HCEC 1CT (cell line): ENCODE measurements around the gene NRARP.

Experiments
- DNase-seq: peaks from one replicate; pipeline ENCODE4 v3.0.0-alpha.2; 2017

NRARP gene

DNA sequence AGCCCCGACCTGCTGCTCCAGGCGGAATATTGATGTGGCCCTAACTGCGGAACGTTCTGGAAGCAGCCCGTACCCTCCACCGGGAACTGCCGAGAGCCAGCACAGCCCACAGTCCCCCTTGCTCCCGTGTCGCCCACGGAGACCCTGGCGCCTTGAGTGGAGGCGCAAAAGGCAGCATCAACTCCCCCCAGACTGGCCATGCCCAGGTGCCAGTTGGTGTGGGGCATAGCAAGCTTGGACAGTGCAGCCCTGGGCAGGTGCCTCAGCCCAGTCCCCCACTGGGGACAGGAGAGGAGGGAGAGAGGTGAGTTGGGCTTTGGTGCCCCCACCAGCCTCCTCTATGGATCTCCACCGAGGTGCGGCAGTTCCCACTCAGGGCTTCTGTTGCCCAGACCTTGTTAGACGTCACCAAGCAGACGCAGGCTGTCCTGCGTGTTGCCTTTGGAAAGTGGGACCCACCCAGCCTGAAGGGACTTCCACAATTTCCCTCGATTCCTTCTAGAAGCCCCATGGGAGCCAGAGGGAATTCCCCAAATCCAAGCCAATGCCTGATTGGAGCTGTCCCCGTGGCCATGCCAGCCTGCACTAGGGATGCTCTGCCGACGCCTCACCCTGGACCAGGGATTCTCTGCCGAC, 19.8 kb upstream of the NRARP start:
- no peak for DNase-seq

DNA sequence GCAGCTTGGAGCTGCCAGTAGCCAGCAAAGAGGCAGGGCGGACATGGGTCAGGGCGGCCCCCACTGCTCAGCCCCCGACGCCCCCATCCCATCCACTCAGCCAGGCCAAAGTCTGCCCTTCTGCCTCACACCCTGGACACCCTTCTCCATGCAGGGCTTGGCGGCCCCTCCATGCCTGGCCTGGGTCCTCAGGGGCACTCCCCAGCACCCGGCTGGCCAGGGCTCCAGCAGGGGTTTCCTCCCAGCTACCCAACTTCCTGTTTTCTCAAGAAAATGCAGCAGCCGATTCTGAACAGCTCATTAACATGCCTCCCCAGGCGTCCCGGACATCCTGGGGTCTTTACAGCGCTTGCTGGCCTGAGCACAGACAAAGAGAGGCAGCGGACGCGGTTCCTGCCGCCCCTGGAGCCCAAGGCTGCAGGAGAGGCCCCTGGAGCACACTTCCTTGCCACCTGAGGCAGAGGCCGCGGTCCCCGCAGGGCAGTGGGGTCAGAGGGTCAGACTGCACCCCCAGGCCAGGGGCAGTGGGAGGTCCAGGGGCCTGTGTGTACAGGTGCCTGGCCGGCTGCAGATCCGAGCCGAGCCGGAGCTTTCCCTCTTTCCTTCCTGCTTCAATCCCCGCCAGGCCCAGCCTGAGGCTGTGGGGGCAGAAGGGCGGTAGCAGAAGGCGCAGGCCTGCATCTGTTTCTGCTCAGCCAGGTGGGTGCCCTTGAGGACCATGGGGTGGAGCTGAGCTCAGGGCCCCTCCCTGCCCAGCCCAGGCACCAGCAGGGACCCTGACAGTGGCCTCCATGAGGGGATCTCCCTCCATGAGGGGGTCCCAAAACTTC, 18.7 kb upstream of the NRARP start:
- DNase-seq: no peak

DNA sequence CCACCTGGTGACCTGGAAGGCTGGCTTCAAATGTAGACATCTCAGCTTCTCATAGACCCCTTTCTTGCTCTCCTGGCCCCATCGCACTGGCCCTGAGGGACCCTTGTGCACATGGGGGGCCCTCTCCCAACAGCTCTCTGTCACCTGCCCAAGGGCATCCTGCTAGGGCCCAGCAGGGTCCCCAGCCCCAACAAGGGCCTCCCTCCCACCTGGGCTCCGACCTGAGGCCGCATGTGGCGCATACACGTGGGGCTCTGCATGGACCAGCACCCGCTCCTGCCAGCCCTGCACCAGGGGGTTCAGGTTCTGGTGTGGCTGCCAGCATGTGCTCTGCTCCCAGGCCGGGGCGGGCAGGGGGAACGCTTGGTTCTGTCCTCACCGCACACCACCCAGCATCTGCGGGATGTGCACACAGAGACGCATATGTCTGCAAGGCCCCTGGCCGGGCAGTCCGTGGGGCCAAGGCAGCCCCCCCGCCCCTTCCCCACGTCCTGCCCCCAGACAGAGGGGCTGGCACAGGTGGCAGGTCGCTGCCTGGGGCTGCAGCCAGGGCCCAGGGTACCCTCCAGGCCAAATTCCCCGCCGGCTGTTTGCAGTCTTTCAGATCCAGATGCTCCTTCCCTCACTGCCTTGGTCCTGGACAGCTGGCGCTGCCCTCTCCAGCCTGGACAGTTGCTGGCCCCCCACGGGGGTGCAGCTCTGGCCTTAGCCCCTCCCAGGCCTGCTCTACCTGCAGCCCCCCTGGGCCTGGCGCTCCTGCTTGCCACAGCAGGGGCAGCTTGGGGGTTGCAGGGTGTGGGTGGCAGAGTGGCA, 17.9 kb upstream of the NRARP start:
- no peak for DNase-seq

DNA sequence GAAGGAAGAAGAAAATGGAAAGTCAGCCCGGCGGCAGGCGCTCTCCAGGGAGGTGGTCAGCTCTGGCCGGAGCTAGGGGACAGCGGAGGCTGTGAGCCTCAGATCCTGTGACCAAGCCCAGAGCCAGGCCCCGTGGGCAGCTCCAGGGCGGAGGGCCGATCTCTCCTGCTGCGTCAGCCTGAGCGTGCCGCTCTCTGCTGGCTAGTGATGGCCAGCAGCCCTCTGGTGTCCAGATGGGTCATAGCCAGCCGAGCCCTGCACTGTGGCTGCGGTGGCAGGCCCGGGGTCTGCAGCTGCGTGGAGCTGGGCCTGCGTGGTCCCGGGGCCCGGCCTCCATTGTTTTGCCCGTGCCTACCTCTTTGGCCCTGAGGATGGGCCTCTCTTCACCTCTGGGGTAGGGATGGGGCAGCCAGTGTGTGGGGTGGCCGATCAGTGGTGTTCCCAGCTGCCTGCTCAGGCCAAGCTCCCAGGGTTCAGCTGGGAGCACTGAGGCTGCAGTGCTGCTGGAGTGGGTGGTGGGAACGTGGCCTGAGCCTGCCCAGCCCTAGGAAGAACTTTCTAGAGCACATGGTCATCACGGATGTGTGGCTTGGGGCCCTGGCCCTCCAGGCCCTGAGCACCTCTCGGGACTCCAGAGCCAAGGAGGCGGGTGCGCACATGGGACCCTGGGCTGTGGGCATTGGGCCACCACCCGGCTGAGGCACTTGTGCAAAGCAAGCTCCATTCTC, 17.1 kb upstream of the NRARP start:
- DNase-seq: no peak

DNA sequence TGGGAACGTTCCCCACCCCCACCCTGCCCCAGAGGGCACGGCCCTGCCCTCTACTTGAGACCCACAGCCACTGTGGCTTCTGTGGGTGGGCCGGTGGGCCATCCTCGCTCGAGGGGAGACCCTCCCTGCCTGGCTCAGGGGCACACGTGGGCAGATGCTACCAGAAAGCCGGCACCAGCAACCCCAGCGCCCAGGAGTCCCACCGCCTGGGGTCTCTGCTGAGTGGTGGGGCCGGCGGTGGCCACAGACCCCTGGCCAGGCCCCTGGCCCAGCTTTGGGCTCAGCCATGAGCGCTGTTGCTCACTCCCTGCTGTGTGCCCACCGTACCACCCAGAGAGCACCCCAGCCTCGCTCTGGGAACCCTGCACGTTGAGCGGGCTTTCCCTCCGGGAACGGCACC, 16.5 kb upstream of the NRARP start:
- no peak for DNase-seq

DNA sequence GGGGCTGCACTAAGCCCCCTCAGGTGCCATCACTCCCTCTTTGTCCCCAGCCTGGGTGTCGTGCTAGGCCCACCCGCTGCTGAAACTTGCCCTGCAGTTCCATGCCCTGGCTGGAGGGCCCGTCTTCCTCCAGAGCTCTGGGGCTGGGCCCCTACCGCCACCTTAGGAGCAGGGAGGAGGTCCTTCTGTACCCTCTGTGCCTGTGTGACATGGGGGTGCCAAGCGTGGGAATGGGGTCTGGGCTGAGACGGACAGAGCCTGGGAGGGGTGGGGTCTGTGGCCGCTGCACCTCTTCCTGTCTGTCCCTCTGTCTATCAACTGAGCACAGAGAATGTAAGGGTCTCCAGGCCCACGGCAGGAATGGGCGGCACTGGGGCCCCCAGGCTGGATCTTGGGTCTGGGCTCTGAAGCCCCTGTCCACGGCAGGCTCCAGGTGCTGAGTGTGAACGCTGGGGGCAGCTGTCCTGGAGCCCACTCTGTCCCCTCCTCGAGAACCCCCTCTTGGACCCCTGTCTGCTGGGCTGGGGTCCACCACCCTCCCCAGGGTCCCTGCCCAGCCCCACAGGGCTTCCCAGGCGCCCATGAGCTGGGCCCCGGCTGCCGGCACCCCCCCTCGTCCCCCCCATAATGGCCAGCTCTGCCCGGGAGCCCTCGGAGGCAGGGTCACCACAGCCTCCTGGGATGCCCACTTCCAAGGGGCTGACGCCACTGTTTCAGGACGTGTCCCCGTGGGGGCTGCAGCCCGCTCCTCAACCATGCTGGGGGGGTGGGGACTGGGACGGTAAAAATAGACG, 15.8 kb upstream of the NRARP start:
- no peak for DNase-seq

DNA sequence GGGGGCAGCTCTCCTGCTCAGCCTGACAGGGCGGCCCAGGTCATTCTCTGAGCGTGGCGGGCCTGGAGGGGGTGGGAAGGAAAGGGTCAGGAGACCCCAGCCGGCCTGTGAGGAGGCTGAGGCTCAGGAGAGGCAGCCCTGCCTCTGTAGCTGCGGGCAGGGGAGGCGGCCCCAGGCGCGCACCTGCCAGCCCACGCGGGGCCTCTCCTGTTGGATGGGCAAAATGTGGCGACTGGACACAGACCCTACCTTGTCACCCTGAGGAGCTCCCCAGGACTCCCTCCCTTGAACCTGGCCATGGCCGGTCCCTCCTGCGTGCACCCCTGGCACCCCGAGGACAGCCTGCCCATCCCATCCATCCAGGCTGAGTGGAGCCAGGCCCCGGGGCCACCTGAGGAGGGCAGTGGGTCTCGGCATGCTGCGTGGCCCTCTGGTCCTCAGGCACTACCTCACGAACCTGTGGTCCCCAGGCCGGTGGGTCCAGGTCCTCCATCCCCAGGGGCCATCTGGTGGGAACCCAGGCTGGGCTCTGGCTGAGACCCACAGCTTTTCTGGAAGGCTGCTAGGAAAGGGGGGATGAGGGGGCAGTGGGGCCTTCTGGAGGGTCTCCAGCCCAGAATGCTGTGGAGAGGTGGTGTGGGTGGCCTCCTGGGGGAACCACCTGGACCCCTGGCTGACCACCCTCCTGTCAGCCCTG, 15.1 kb upstream of the NRARP start:
- no peak for DNase-seq

DNA sequence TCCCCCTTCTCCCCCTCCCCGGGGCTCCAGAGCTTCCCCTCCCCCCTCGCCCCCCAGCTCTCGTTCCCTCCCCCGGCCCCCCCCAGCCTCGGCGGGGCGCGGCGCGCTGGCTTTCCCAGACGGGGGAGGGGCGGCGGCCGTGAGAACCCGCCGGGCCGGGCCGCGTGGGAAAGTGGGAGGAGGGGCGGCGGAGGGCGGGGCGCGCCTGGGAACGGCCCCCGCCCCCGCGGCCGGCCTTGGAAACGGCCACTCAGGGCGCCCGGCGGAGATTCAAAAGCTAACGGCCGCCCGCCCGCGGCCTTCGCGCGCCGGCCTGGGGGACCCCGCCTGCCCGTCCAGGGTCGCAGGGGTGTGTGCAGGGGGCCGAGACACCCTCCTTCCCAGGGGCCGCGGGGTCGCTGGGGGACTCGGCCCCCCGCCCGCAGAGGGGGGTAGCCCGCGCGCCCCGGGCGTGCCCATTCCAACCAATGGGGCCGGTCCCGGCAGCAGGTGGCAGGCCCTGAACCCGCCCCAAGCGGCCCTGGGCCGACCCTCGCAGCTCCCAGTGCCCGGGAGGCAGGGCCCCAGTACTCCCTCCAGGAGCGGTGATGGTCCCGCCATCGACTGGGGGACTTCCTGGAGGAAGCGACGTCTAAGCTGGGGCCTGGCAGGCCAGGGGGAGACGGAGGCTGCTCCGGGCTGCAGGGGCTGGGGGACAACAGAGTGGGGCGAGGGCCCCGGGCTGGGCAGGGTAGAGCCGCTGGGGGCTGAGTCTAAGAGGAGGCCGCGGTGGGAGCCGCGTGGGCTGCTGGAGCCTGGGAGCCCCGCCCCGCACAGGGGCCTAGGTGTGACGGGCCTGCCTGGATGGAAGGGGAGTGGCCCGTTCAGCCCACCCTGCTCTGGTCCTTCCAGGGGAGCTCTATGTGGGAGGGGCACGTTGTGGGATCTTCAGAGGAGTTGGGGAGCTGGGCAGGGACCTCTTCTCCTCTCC, 14.2 kb upstream of the NRARP start:
- DNase-seq: no peak

DNA sequence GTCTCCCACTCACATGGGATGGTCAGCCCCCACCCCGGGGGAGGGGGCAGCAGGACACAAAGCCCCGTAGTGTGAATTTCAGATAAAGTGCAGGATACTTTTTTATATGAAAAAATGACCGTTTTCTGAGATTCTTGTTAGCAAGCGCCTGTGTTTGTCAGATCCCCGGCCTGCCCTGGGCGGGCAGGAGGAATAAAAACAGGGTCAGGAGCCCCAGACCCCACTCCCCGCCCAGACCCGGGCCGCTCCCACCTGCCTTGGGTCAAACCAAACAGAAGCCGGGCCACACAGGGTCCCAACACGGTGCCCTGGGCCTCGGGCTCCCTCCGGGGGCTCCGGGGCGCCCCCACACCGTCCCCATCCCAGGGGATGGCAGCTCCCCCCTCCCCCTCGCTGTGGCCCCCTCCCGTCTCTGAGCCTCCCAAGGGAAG, 13.5 kb upstream of the NRARP start:
- DNase-seq: no peak

DNA sequence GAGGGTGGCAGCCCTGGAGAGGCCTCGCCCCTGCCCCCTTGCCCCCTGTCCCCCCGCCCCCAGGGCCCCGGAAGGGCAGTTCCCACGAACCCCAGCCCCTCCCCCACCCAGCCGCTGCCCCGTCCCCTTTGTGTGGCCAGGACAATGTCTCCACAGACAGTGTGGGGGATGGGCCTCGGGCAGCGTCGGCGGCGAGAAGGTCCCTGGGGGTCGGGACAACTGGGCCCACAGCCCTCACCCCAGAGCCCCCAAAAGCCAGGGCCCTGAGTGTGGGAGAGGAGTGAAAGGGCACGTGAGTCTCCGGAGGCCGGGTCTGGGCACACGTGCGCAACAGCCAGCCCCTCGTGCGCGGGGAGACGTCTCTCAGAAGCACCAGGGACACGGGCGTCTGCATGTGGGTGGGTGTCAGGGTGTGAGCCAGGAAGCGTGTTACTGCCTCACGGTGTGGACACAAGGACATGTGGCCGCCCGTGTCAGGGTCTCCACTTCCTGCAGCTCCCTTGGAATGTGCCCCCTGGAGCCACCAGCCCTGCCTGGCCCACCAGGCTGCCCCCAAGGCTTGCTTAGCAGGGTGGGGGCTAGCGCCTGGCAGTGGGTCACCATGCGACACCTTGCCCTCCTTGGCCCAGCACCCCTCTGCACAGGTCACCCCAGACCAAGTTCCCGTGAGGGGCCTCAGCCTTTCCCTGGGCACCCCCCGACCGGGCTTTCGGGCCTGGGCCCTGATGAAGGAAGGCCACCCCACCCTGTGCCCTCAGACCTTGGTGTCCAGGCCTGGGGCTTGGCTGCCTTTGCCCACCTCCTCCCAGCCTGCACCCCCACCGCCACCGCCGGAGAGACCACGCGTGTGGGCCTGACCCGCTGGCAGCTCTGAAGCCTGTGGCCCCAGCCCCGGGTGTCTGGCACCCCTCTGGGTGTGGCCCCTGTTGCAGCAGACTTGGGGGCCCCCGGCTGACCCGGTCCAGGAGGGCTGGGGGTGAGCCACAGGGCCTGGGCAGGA, 12.8 kb upstream of the NRARP start:
- DNase-seq: no peak

DNA sequence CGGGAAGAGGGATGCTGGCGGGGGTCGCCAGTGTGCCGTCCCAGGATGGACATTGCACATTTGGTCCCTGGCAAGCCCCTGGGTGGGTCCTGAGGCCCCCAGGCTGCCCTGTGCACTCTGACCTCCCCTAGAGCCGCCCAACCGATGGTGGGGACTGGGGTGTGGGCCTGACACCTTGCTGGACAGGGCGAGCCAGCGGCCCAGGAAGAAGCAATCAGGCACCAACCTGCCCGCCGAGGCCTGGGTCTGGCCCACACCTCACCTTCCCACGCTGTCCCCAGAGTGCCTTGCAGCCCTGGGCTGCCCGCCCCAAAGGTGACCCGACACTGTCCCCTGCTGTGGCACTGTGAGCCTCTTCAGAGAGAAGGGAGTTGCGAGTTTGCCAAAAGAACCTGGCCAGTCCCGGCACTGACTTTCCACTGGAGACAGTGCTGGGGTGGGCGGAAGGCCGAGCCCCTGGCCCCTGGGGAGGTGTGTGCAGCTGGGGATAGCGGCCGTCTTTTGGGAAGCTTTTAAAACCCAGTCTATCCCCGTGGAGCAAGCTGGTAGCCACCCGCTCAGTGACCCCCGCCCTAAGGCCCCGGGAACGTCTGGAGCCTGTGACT, 12.0 kb upstream of the NRARP start:
- no peak for DNase-seq

DNA sequence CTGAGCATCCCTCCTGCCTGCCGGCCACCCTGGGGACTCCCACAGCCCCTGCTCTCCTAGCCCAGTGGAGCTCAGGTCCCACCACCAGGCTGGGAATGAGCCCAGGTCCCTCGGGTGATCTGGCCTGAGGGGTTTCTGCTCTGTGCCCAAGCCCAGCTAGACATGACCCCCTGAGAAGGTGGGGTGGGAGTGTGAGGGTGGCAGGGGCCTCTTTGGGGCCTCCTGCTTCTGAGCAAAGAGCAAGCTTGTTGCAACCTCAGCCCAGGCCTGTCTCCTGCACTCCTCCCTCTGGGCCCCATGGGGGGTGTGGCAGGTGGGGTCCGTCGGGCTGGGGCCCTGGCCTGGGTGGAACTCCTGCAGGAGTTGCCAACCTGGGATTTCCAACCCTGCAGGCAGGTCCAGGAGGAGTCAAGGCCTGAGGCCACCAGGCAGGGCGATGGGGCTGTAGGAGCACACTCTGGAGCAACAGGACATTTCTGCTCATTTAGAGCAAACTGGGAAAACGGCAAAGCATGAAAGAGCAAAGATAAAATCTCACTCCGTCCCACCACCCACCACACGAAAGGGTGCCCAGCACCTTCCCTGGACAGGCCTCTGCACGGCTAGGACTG, 11.4 kb upstream of the NRARP start:
- DNase-seq: no peak

DNA sequence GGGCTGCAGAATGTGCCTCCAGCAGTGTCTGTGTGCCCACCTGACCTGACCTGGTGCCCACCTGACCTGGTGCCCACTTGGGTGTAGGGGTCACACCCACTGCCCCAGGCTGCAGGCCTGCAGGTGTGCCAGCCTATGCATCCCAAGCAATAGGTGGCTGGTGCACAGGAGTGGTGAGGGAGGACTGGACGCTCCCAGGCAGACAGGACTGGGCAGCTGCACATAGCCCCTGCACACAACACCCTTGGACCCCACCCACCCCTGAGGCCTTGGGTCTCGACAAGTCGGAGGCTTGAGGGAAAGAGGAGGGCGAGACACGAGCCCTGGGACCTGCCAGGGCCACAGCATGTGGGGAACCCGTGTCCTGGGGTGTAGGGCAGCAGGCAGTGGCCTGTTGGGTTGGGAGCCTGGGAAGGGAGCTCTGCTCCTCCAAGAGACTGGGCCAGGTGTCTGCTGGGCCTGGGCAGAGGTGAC, 10.8 kb upstream of the NRARP start:
- no peak for DNase-seq

DNA sequence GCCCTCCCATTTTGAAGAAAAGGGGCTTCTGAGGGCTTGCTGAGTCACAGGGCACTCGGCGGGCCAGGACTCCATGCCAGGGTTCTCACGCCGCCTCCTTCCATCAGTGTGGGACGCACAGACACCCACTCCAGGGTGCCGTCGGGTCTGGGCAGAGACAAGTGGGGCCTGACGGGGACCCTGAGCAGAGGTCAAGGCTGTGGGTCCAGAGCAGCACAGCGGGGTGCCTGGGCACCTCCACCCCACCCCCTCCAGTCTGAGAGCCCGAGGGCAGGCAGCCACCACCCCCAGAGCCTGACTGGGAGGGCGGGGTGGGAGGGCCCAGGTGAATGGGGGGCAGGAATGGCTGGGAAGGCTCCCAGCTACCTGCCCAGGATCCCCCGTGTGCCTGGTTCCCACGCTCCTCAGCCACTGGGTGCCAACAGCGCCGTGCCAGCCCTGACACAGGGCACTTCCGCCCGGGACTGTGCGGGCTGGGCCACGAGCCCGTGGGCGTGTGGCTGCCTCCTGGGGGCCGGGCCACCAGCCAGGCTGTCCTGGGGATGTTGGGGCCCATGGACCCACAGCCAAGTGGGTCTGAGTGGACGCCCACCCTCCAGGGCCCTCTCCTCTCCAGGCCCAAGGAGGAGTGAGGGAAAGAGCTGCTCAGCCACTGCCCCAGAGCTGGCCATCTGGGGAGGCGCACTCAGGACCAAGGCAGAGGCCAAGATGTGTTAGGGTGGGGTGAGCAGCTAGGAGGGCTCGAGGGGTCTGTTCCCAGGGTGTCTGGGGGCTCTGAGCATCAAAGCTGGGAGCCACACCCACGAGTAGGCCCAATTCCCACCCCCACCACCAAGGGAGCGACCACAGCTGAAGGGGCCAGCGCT, 10.1 kb upstream of the NRARP start:
- DNase-seq: no peak

DNA sequence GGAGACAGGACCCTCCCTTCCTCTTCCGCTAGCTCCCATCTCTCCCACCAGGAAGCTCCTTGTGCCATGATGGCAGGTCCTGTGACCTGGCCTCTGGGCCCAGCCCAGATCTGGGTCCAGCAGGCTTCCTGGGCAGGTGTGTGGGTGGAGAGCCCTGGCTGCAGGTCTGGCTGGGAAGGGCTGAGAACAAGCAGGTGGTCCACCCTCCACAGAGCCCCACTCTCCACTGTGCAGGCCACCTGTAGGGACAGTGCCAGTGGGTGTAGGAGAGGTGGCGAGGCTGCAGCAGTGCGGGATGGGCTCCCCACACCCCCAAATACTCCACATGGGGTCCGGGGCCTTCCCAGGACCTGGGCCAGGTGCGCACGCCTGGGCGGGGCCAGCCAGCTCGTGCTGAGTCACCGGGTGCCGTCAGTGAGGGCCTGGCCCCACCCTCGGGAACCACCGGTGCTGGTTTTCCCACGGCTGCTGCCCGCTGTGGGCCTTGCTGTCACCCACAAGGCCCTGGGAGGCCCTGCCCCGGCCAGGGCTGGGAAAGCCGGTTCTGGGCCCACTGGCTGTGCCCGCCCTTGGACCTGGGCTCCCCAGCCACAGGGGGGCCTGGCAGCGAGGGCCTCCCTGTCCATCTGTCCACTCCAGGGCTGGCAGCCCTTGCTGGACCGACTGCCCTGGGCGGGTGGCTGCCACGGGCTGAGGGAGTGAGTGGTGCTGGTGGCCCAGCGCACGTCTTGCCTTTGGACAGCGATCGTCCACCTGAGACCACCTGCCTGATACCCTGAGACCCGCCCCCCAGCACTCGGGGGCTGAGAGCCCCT, 9.3 kb upstream of the NRARP start:
- DNase-seq: no peak
